ENCODE results near the gene GPC6. TPM values are rescaled to one million over a fixed set of nuclear protein-coding genes. Genes with fewer than 3 reads are reported as not detected.
"Not testable (repeated sequence)": the region's sequence is repeated elsewhere in the genome, so short reads cannot be mapped to it uniquely, and the experiment has no call there.

Gene GPC6
- total RNA-seq, 1 donor from 2014 or later, result not detected

GRCh38 chr13:94195715-94196114, 969.1 kb downstream of the GPC6 start:
- H3K27ac Mint-ChIP-seq, result no peak overlapping the region
- H3K27me3 Mint-ChIP-seq (ENCODE audit: insufficient read depth), result peaks cover 6% of the 10 kb centered on the region
- no peak for DNase-seq (ENCODE audit: low spot score)
- no peaks in the 10 kb centered on the region for H3K9me3 Mint-ChIP-seq
- intact Hi-C loops (cut with micrococcal nuclease), result no loop called here
- no peaks in the 10 kb centered on the region for H3K4me1 Mint-ChIP-seq (ENCODE audit: low read depth)
- H3K4me3 Mint-ChIP-seq, result no peak overlapping the region
- no peaks in the 10 kb centered on the region for H3K36me3 Mint-ChIP-seq (ENCODE audit: low read depth)

- H3K4me1 Mint-ChIP-seq (ENCODE audit: low read depth), result no peaks in the 10 kb centered on the region
These were observed 969.8 kb downstream of the GPC6 start for GRCh38 chr13:94196413-94196812.

GRCh38 chr13:94198681-94199080, 972.1 kb downstream of the GPC6 start:
- Mint-ChIP-seq H3K27ac (no peak overlapping the region), H3K4me3 (no peak overlapping the region), H3K9me3 (no peaks in the 10 kb centered on the region), H3K4me1 (ENCODE audit: low read depth) (no peaks in the 10 kb centered on the region), H3K36me3 (ENCODE audit: low read depth) (no peaks in the 10 kb centered on the region), H3K27me3 (ENCODE audit: insufficient read depth) (peaks cover 7% of the 10 kb centered on the region)
- no peak for DNase-seq (ENCODE audit: low spot score)
- intact Hi-C loops (cut with micrococcal nuclease), result no loop called here

More at GRCh38 chr13:94196413-94196812, 969.8 kb downstream of the GPC6 start:
- Mint-ChIP-seq H3K9me3 (no peaks in the 10 kb centered on the region), H3K36me3 (ENCODE audit: low read depth) (no peaks in the 10 kb centered on the region), H3K27ac (no peak overlapping the region), H3K4me3 (no peak overlapping the region), H3K27me3 (ENCODE audit: insufficient read depth) (peaks cover 6% of the 10 kb centered on the region)
- no peak for DNase-seq (ENCODE audit: low spot score)
- intact Hi-C loops (cut with micrococcal nuclease), result no loop called here

GRCh38 chr13:94199135-94199534, 972.5 kb downstream of the GPC6 start:
- no peaks in the 10 kb centered on the region for H3K9me3 Mint-ChIP-seq
- no peaks in the 10 kb centered on the region for H3K36me3 Mint-ChIP-seq (ENCODE audit: low read depth)

GRCh38 chr13:94201022-94201421, 974.4 kb downstream of the GPC6 start:
- Mint-ChIP-seq H3K36me3 (ENCODE audit: low read depth) (no peaks in the 10 kb centered on the region), H3K4me3 (no peak overlapping the region), H3K9me3 (no peaks in the 10 kb centered on the region), H3K27me3 (ENCODE audit: insufficient read depth) (peaks cover 7% of the 10 kb centered on the region), H3K27ac (no peak overlapping the region), H3K4me1 (ENCODE audit: low read depth) (no peaks in the 10 kb centered on the region)
- intact Hi-C loops (cut with micrococcal nuclease), result no loop called here
- no peak for DNase-seq (ENCODE audit: low spot score)

More at GRCh38 chr13:94199135-94199534, 972.5 kb downstream of the GPC6 start:
- Mint-ChIP-seq H3K27me3 (ENCODE audit: insufficient read depth) (peaks cover 7% of the 10 kb centered on the region), H3K4me1 (ENCODE audit: low read depth) (no peaks in the 10 kb centered on the region), H3K4me3 (no peak overlapping the region), H3K27ac (no peak overlapping the region)
- no peak for DNase-seq (ENCODE audit: low spot score)
- intact Hi-C loops (cut with micrococcal nuclease), result no loop called here

GRCh38 chr13:94204163-94204562, 977.6 kb downstream of the GPC6 start:
- Mint-ChIP-seq H3K9me3 (no peaks in the 10 kb centered on the region), H3K36me3 (ENCODE audit: low read depth) (no peaks in the 10 kb centered on the region), H3K27ac (no peak overlapping the region), H3K4me1 (ENCODE audit: low read depth) (no peaks in the 10 kb centered on the region), H3K27me3 (ENCODE audit: insufficient read depth) (peaks cover 5% of the 10 kb centered on the region), H3K4me3 (no peak overlapping the region)
- intact Hi-C loops (cut with micrococcal nuclease), result no loop called here
- no peak for DNase-seq (ENCODE audit: low spot score)

- Mint-ChIP-seq H3K9me3 (no peaks in the 10 kb centered on the region), H3K4me1 (ENCODE audit: low read depth) (no peaks in the 10 kb centered on the region), H3K27me3 (ENCODE audit: insufficient read depth) (peaks cover 5% of the 10 kb centered on the region), H3K36me3 (ENCODE audit: low read depth) (no peaks in the 10 kb centered on the region), H3K4me3 (no peak overlapping the region), H3K27ac (no peak overlapping the region)
- intact Hi-C loops (cut with micrococcal nuclease), result no loop called here
- no peak for DNase-seq (ENCODE audit: low spot score)
These were observed 978.3 kb downstream of the GPC6 start for GRCh38 chr13:94204946-94205345.

- Mint-ChIP-seq H3K27me3 (ENCODE audit: insufficient read depth) (peaks cover 5% of the 10 kb centered on the region), H3K4me1 (ENCODE audit: low read depth) (no peaks in the 10 kb centered on the region), H3K9me3 (no peaks in the 10 kb centered on the region), H3K4me3 (no peak overlapping the region), H3K27ac (no peak overlapping the region), H3K36me3 (ENCODE audit: low read depth) (no peaks in the 10 kb centered on the region)
- no peak for DNase-seq (ENCODE audit: low spot score)
- intact Hi-C loops (cut with micrococcal nuclease), result no loop called here
These were observed 979.3 kb downstream of the GPC6 start for GRCh38 chr13:94205896-94206295.

GRCh38 chr13:94209117-94209516, 982.5 kb downstream of the GPC6 start:
- intact Hi-C loops (cut with micrococcal nuclease), result no loop called here
- H3K9me3 Mint-ChIP-seq, result no peaks in the 10 kb centered on the region
- no peaks in the 10 kb centered on the region for H3K4me1 Mint-ChIP-seq (ENCODE audit: low read depth)
- DNase-seq (ENCODE audit: low spot score), result no peak
- H3K4me3 Mint-ChIP-seq, result no peak overlapping the region
- H3K36me3 Mint-ChIP-seq (ENCODE audit: low read depth), result no peaks in the 10 kb centered on the region
- no peak overlapping the region for H3K27ac Mint-ChIP-seq
- H3K27me3 Mint-ChIP-seq (ENCODE audit: insufficient read depth), result no peaks in the 10 kb centered on the region

GRCh38 chr13:94209913-94210312, 983.3 kb downstream of the GPC6 start:
- DNase-seq (ENCODE audit: low spot score); H3K9me3 Mint-ChIP-seq; H3K4me1 Mint-ChIP-seq (ENCODE audit: low read depth); H3K27ac Mint-ChIP-seq; H3K4me3 Mint-ChIP-seq; H3K36me3 Mint-ChIP-seq (ENCODE audit: low read depth); H3K27me3 Mint-ChIP-seq (ENCODE audit: insufficient read depth): not testable (repeated sequence)
- intact Hi-C loops (cut with micrococcal nuclease), result loop anchor here (5.0 kb wide), 1 partner anchor 117 kb away; no protein-coding TSS in a partner anchor

GRCh38 chr13:94210816-94211215, 984.2 kb downstream of the GPC6 start:
- no peaks in the 10 kb centered on the region for H3K36me3 Mint-ChIP-seq (ENCODE audit: low read depth)
- H3K27me3 Mint-ChIP-seq (ENCODE audit: insufficient read depth), result no peaks in the 10 kb centered on the region
- H3K4me3 Mint-ChIP-seq, result no peak overlapping the region
- DNase-seq (ENCODE audit: low spot score), result no peak
- intact Hi-C loops (cut with micrococcal nuclease), result loop anchor here (1.0 to 5.0 kb wide), 2 partner anchors 28 to 116 kb away; no protein-coding TSS in a partner anchor
- no peak overlapping the region for H3K27ac Mint-ChIP-seq
- H3K9me3 Mint-ChIP-seq, result no peaks in the 10 kb centered on the region
- no peaks in the 10 kb centered on the region for H3K4me1 Mint-ChIP-seq (ENCODE audit: low read depth)

- H3K36me3 Mint-ChIP-seq (ENCODE audit: low read depth), result no peaks in the 10 kb centered on the region
- H3K9me3 Mint-ChIP-seq, result no peaks in the 10 kb centered on the region
These were observed 985.6 kb downstream of the GPC6 start for GRCh38 chr13:94212196-94212595.

GRCh38 chr13:94214121-94214520, 987.5 kb downstream of the GPC6 start:
- H3K9me3 Mint-ChIP-seq, result no peaks in the 10 kb centered on the region
- no peaks in the 10 kb centered on the region for H3K27me3 Mint-ChIP-seq (ENCODE audit: insufficient read depth)
- no peak for DNase-seq (ENCODE audit: low spot score)
- H3K36me3 Mint-ChIP-seq (ENCODE audit: low read depth), result no peaks in the 10 kb centered on the region
- no peak overlapping the region for H3K4me3 Mint-ChIP-seq
- H3K27ac Mint-ChIP-seq, result no peak overlapping the region
- H3K4me1 Mint-ChIP-seq (ENCODE audit: low read depth), result no peaks in the 10 kb centered on the region
- intact Hi-C loops (cut with micrococcal nuclease), result loop anchor here (5.0 kb wide), 1 partner anchor 113 kb away; no protein-coding TSS in a partner anchor

More at GRCh38 chr13:94212196-94212595, 985.6 kb downstream of the GPC6 start:
- no peak overlapping the region for H3K27ac Mint-ChIP-seq
- no peaks in the 10 kb centered on the region for H3K4me1 Mint-ChIP-seq (ENCODE audit: low read depth)
- H3K27me3 Mint-ChIP-seq (ENCODE audit: insufficient read depth), result no peaks in the 10 kb centered on the region
- no peak for DNase-seq (ENCODE audit: low spot score)
- intact Hi-C loops (cut with micrococcal nuclease), result loop anchor here (5.0 kb wide), 1 partner anchor 115 kb away; no protein-coding TSS in a partner anchor
- H3K4me3 Mint-ChIP-seq, result no peak overlapping the region

- DNase-seq (ENCODE audit: low spot score), result no peak
- H3K4me3 Mint-ChIP-seq, result no peak overlapping the region
- H3K4me1 Mint-ChIP-seq (ENCODE audit: low read depth), result no peaks in the 10 kb centered on the region
- no peaks in the 10 kb centered on the region for H3K27me3 Mint-ChIP-seq (ENCODE audit: insufficient read depth)
- no peaks in the 10 kb centered on the region for H3K36me3 Mint-ChIP-seq (ENCODE audit: low read depth)
- intact Hi-C loops (cut with micrococcal nuclease), result loop anchor here (5.0 kb wide), 1 partner anchor 112 kb away; no protein-coding TSS in a partner anchor
- peaks cover under 1% of the 10 kb centered on the region for H3K9me3 Mint-ChIP-seq
- H3K27ac Mint-ChIP-seq, result no peak overlapping the region
These were observed 988.4 kb downstream of the GPC6 start for GRCh38 chr13:94214975-94215374.
